Spleen (tissue), 11 donors: ENCODE results near the gene PIGH. TPM values are rescaled to one million over a fixed set of nuclear protein-coding genes. Genes with fewer than 3 reads are reported as not detected.

ENCODE experiments used
- DNase-seq: peaks from one replicate; pipeline ENCODE4 v3.0.0-alpha.2; 2020
- H3K27ac ChIP-seq, 8 donors: fragments of 200-600 bp; sonication (generic) in 7 of 8; 1 replicate in 4 of 8; 2 replicates in 4 of 8; pipeline versions ENCODE4 v1.5.0 to v1.8.0; 2016 to 2021; ENCODE audit warnings: inconsistent platforms in 4 of 8, mild to moderate bottlenecking in 4 of 8, moderate library complexity in 1 of 8
- H3K27me3 ChIP-seq, 7 donors: fragments of 200-600 bp; sonication (generic) in 6 of 7; replicated peaks in 1 of 7; 1 replicate in 4 of 7; 2 replicates in 3 of 7; pipeline versions ENCODE4 v1.5.0 to v1.8.0; 2016 to 2021; ENCODE audit warnings: inconsistent platforms in 3 of 7, mild to moderate bottlenecking in 1 of 7
- H3K36me3 ChIP-seq, 6 donors: fragments of 200-600 bp; sonication (generic) in 5 of 6; 1 replicate in 4 of 6; 2 replicates in 2 of 6; pipeline versions ENCODE4 v1.5.0 to v1.8.0; 2016 to 2021; ENCODE audit warnings: inconsistent platforms in 2 of 6
- H3K4me1 ChIP-seq, 6 donors: fragments of 200-600 bp; sonication (generic) in 5 of 6; 1 replicate in 3 of 6; 2 replicates in 3 of 6; pipeline versions ENCODE4 v1.5.0 to v1.8.0; 2016 to 2021; ENCODE audit warnings: inconsistent platforms in 3 of 6
- H3K4me3 ChIP-seq, 8 donors: fragments of 200-600 bp; sonication (generic) in 7 of 8; 1 replicate in 4 of 8; 2 replicates in 4 of 8; pipeline versions ENCODE4 v1.5.0 to v1.8.0; 2016 to 2021; ENCODE audit warnings: inconsistent platforms in 4 of 8, mild to moderate bottlenecking in 4 of 8, moderate library complexity in 2 of 8
- H3K9me3 ChIP-seq, 8 donors: fragments of 200-600 bp; sonication (generic) in 7 of 8; 1 replicate in 4 of 8; 2 replicates in 4 of 8; pipeline versions ENCODE4 v1.5.0 to v1.8.0; 2016 to 2021; ENCODE audit warnings: inconsistent platforms in 4 of 8
- POLR2A ChIP-seq, 3 donors: fragments of 450-650 bp; IDR thresholded peaks; one replicate each; pipeline ENCODE4 v1.5.1; 2017; ENCODE audit warnings: antibody characterized with exemption in 3 of 3, mild to moderate bottlenecking in 1 of 3
- POLR2AphosphoS5 ChIP-seq, 3 donors: sonication (generic); formaldehyde crosslinking; IDR thresholded peaks; one replicate each; pipeline ENCODE4 v1.5.1; 2017; ENCODE audit warnings: antibody characterized with exemption in 3 of 3
- WGBS, 5 donors: extraction: QIAGEN DNeasy Blood & Tissue Kit in 3 of 5; methylation state at CpG; one replicate each; pipeline versions ENCODE4 v1.1.5 to v1.1.7; 2013 to 2018; 5-methylcytosine and 5-hydroxymethylcytosine counted together
- intact Hi-C: fragments of 100-400 bp; cut with DNase I; formaldehyde crosslinking; loops from one replicate; pipeline ENCODE4 v1.15.0; 2023; ENCODE audit warnings: low total_unique reads
- polyA plus RNA-seq, 3 donors: library from polyadenylated mRNA; stranded (reverse); fragments of 200-250 nt; gene quantifications; one replicate each; pipeline ENCODE4 v1.2.1, GENCODE V29; 2013
- small RNA-seq, 4 donors: library from RNA; depleted of rRNA; stranded (forward); fragments of <200 nt; gene quantifications; one replicate each; pipeline ENCODE3, GENCODE V24; 2016
- total RNA-seq, 7 donors: library from RNA; depleted of rRNA in 3 of 7; stranded (reverse); fragments of >200 nt in 3 of 7; fragmentation: NEBNext Ultra II Directional in 4 of 7; extraction: Animal tissue kit (Norgen Biotek cat#: 25700) in 4 of 7; gene quantifications; one replicate each; pipeline versions ENCODE4 v1.1.0 to v1.2.1, GENCODE V29; 2016 to 2021
- TF ChIP-seq, protein P1 (sequence below), 11 experiments: fragments of 200-600 bp in 7 of 11; fragments of 450-650 bp in 4 of 11; sonication (generic) in 4 of 11; IDR thresholded peaks in 8 of 11; conservative IDR thresholded peaks in 3 of 11; 1 replicate in 7 of 11; 2 replicates in 4 of 11; pipeline versions ENCODE4 v1.4.0 to v1.8.0; 2016 to 2021; ENCODE audit warnings: antibody characterized with exemption in 11 of 11, inconsistent platforms in 4 of 11, mild to moderate bottlenecking in 1 of 11
- donor health status: healthy with polysubstance abuse.
- donor health status: DM: no; HTN: no; CAD: no; lungs with moderate emphysema.
- donor health status: DM: no; HTN: no; CAD: no.
- donor health status: Bipolar disorder and iron deficiency.
- donor health status: healthy.
- donor health status: DM: no; HTN: no; CAD: no.
- donor health status: DM: yes; HTN: yes; CAD: no.

Gene PIGH
- total and polyA plus RNA-seq, 10 donors = 16.3 to 43.1 (median 24.1) TPM

DNA sequence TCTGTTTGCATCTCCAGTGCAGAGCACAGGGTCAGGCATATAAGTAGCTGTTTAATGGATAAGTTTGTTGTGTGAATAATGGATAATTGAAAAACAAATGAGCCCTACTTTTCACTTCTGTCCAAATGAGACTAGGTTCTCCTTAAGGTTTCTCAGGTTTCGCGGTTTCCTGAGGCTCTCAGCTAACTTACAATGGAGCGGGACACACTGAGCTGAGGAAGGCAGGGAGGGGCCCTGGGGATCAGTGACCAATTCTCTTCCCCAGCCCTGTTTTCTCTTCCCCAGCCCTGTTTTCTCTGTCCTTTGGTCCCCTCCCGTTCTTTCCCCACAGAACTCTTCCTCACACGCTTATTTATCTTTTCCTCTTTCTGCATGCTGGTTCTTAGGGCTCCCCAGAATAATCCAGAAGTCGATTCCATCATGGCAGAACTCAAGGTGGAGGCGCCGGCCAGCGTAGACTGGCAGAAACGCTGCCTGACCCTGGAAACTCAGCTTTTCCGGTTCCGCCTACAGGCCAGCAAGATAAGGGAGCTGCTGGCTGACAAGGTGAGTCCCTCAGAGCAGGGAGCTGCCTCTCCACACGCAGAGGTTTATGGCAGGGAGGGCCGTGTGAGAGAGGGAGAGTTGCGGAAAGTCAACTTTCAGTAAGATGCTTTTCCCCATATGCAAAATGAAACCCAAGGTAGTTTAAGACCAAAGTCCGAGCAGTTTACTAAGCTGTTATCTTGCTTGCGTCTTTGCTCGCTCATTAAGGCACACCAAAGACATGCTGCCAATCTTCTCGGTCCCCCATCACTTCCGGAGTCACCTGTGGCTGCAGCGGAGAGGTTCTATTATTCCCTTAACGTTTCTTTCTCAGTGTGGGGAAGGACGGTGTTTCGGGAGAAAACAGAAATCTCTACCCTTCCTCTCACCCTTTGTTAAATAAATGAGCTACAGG, 58.4 kb downstream of the PIGH start:
- intact Hi-C loops = no loop called here
- H3K4me1 ChIP-seq = peaks cover 0 to 11% (median 0%) of the 10 kb centered on the region in 6 donors
- no peaks in the 10 kb centered on the region for H3K36me3 ChIP-seq
- H3K27ac ChIP-seq = peak overlapping the region in 2 of 8 donors; percentile 22 to 32
- peak overlapping the region in 6 of 8 donors; percentile 1 to 57 (median 10) for H3K4me3 ChIP-seq
- H3K9me3 ChIP-seq = peaks cover 0 to 8% (median 0%) of the 10 kb centered on the region in 8 donors
- DNase-seq = peak; percentile 77
- TF ChIP-seq, protein P1, sequence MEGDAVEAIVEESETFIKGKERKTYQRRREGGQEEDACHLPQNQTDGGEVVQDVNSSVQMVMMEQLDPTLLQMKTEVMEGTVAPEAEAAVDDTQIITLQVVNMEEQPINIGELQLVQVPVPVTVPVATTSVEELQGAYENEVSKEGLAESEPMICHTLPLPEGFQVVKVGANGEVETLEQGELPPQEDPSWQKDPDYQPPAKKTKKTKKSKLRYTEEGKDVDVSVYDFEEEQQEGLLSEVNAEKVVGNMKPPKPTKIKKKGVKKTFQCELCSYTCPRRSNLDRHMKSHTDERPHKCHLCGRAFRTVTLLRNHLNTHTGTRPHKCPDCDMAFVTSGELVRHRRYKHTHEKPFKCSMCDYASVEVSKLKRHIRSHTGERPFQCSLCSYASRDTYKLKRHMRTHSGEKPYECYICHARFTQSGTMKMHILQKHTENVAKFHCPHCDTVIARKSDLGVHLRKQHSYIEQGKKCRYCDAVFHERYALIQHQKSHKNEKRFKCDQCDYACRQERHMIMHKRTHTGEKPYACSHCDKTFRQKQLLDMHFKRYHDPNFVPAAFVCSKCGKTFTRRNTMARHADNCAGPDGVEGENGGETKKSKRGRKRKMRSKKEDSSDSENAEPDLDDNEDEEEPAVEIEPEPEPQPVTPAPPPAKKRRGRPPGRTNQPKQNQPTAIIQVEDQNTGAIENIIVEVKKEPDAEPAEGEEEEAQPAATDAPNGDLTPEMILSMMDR (IDR thresholded peaks at IDR 0.05 in 8 of 11, conservative IDR thresholded peaks at IDR 0.05 in 3 of 11) = no peak
- TF ChIP-seq POLR2A (IDR thresholded peaks at IDR 0.05) (no peak), POLR2AphosphoS5 (IDR thresholded peaks at IDR 0.05) (peak in 2 of 3 donors; percentile 19 to 60)
- peaks cover 0 to 25% (median 0%) of the 10 kb centered on the region in 7 donors for H3K27me3 ChIP-seq
- 34 to 39% (median 36%) methylated on average over 24 of the region's 24 CpGs for WGBS, 5 donors

Small RNA genes lying within 50 kb of the gene (small RNA-seq; reads per million reads assigned to genes)
- 0 reads per million in 4 donors for gene AL132640.3
- gene RF00019 = 0 reads per million in 4 donors

Other genes starting within 250 kb of the PIGH start
- 10 to 100 TPM; 42.1 to 72.6 (median 49.8) TPM for gene ATP6V1D, start 240.5 kb downstream of the PIGH start, total RNA-seq
- 10 to 100 TPM; 15.0 to 33.7 (median 28.3) TPM for gene ATP6V1D, start 240.5 kb downstream of the PIGH start, polyA plus RNA-seq
- 10 to 100 TPM; 41.2 to 68.6 (median 56.1) TPM for gene EIF2S1, start 239.9 kb downstream of the PIGH start, total RNA-seq
- gene EIF2S1, start 239.9 kb downstream of the PIGH start, polyA plus RNA-seq = 10 to 100 TPM; 13.9 to 51.4 (median 26.3) TPM
- gene PLEK2, start 188.1 kb downstream of the PIGH start, total RNA-seq = 1 to 10 TPM in 1 of 7 donors, under 1 TPM in 3, not detected in 3; 0.76 to 2.1 (median 0.98) TPM
- under 1 TPM; 0.18 to 0.64 (median 0.20) TPM for gene PLEK2, start 188.1 kb downstream of the PIGH start, polyA plus RNA-seq
- 10 to 100 TPM; 20.1 to 36.0 (median 29.0) TPM for gene TMEM229B, start 111.5 kb downstream of the PIGH start, total RNA-seq
- 10 to 100 TPM in 1 of 3 donors, 1 to 10 TPM in 2; 3.0 to 10.0 (median 3.4) TPM for gene TMEM229B, start 111.5 kb downstream of the PIGH start, polyA plus RNA-seq
- gene PLEKHH1, start 67.0 kb downstream of the PIGH start, total RNA-seq = 1 to 10 TPM; 1.7 to 7.1 (median 5.0) TPM
- 1 to 10 TPM in 2 of 3 donors, under 1 TPM in 1; 0.56 to 5.1 (median 1.1) TPM for gene PLEKHH1, start 67.0 kb downstream of the PIGH start, polyA plus RNA-seq
- gene ARG2, start 19.7 kb upstream of the PIGH start, total RNA-seq = 1 to 10 TPM in 6 of 7 donors, under 1 TPM in 1; 0.80 to 4.7 (median 1.8) TPM
- 1 to 10 TPM in 1 of 3 donors, under 1 TPM in 2; 0.64 to 1.0 (median 0.82) TPM for gene ARG2, start 19.7 kb upstream of the PIGH start, polyA plus RNA-seq
- gene VTI1B, start 74.4 kb upstream of the PIGH start, total RNA-seq = 10 to 100 TPM; 61.5 to 84.1 (median 67.3) TPM
- 10 to 100 TPM; 42.1 to 58.9 (median 56.6) TPM for gene VTI1B, start 74.4 kb upstream of the PIGH start, polyA plus RNA-seq
- gene RDH11, start 95.5 kb upstream of the PIGH start, total RNA-seq = 10 to 100 TPM; 29.6 to 49.9 (median 35.5) TPM
- gene RDH11, start 95.5 kb upstream of the PIGH start, polyA plus RNA-seq = 10 to 100 TPM; 18.0 to 20.9 (median 18.7) TPM
- gene RDH12, start 101.6 kb upstream of the PIGH start, total RNA-seq = not detected
- gene RDH12, start 101.6 kb upstream of the PIGH start, polyA plus RNA-seq = under 1 TPM in 2 of 3 donors, not detected in 1; 0.08 to 0.10 TPM
- 10 to 100 TPM; 33.0 to 43.5 (median 39.9) TPM for gene ZFYVE26, start 216.3 kb upstream of the PIGH start, total RNA-seq
- gene ZFYVE26, start 216.3 kb upstream of the PIGH start, polyA plus RNA-seq = 1 to 10 TPM; 3.6 to 8.0 (median 4.5) TPM
- 10 to 100 TPM; 28.5 to 43.7 (median 34.1) TPM for gene RAD51B, start 219.5 kb upstream of the PIGH start, total RNA-seq
- gene RAD51B, start 219.5 kb upstream of the PIGH start, polyA plus RNA-seq = 1 to 10 TPM; 4.2 to 5.0 (median 4.9) TPM